LNCaP clone FGC (cell line): ENCODE data around the gene CCDC142.

Source experiments
- DNase-seq: peaks from one replicate; pipeline ENCODE4 v3.0.0-alpha.2; 2011; ENCODE audit warnings: low read depth
- H3K4me3 ChIP-seq: 2 replicates; pipeline ENCODE4 v1.5.1; 2011; ENCODE audit warnings: mild to moderate bottlenecking, low read depth, low read length, control low read depth
- TF ChIP-seq, protein P1 (sequence below): IDR thresholded peaks from 2 replicates; pipeline ENCODE4 v1.5.1; 2012; ENCODE audit warnings: mild to moderate bottlenecking; ENCODE audit not compliant: control insufficient read depth, insufficient read depth; ENCODE audit errors: extremely low read depth

Gene CCDC142

DNA sequence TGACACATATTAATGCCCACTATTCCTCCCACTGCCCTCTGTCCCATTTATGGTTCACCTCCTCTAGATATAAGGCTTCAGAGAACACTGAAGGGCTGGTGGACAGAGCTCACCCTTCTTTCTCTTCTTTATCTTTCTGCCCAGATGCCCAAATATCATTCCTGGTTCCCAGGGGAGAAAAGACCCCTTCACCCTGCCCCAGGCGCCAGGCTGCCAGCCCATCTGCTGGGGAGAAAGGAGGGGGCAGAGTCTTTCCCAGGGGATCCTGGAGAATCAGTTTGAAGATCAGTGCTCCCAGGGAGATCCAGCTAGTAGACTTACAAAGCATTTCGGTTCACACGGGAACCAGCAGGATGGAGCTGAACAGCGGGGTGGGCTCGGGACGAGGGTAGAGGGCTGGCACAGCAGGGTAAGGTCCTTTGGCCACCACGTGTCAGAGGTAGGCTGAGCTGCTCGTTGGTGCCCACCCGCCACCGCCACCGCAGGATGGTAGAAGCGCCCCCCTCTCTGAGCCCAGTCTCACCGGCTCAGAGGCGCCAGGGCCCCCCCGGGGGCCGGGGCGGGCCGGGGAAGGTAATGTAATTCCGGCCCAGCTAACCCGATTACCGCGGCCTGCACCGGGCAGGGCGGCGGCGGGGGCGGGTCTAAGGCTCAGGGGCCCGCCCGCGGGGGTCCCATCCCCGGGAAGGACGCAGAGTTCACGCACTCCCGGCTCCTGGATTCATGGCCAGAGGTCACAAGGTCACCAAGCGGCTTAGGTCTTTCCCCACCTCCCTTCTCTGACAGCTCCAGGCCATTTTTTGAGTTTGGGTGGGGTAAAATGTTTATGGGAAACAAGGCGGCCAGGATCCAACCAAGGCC, 30.2 kb upstream of the CCDC142 start:
- TF ChIP-seq, protein P1, sequence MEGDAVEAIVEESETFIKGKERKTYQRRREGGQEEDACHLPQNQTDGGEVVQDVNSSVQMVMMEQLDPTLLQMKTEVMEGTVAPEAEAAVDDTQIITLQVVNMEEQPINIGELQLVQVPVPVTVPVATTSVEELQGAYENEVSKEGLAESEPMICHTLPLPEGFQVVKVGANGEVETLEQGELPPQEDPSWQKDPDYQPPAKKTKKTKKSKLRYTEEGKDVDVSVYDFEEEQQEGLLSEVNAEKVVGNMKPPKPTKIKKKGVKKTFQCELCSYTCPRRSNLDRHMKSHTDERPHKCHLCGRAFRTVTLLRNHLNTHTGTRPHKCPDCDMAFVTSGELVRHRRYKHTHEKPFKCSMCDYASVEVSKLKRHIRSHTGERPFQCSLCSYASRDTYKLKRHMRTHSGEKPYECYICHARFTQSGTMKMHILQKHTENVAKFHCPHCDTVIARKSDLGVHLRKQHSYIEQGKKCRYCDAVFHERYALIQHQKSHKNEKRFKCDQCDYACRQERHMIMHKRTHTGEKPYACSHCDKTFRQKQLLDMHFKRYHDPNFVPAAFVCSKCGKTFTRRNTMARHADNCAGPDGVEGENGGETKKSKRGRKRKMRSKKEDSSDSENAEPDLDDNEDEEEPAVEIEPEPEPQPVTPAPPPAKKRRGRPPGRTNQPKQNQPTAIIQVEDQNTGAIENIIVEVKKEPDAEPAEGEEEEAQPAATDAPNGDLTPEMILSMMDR = no peak
- DNase-seq = no peak
- H3K4me3 ChIP-seq = no peak overlapping the region

DNA sequence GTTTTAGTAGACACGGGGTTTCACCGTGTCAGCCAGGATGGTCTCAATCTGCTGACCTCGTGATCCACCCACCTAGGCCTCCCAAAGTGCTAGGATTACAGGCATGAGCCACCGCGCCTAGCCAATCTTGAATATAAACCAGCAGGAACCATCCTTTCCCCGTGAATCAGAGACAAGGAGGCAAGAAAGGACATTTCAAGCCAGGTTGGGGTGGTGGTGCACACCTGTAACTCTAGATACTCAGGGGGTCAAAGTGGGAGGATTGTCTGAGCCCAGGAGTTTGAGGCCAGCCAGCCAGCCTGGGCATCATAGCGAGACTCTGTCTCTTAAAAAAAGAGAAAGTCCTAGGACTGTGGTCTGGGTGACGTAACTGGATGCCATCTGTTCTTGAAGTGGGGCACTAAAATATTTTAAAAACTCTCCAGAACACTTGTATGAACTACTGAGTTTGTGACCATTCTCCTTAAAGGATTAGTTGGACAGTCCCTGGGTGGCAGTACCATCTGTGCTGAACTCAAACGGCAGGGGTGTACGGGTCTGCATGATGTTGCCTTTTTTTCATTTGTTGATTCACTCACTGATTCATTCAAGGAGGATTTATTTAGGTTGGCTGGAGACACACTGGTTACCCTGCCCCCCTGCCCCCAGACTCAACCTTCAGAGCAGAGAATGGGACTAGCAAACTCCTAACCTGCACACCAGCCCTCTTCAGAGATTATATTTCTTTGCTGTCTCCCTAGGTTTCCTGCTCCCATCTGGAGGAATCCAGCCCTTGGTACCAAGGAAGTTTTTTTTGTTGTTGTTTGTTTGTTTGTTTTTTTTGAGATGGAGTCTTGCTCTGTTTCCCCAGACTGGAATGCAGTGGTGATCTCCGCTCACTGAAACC, 28.5 kb upstream of the CCDC142 start:
- TF ChIP-seq, protein P1 = no peak
- no peak for DNase-seq

DNA sequence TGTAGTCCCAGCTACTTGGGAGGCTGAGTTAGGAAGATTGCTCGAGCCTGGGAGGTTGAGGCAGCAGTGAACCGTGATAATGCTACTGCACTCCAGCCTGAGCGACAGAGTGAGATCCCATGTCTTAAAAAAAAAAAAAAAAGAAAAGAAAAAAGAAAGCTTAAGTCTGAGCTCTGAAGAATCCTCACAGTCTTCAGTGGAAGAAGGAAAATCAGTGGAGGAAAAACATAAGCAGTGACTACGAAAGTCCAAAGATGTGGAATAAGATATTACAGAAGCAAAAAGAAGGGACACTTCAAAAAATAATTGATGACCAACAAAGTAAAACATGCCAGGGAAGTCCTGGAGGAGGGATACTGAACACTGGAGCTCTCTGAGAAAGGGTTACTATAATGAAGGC, 27.5 kb upstream of the CCDC142 start:
- no peak overlapping the region for H3K4me3 ChIP-seq
- no peak for DNase-seq
- TF ChIP-seq, protein P1 = no peak

More for the DNA sequence above, 28.5 kb upstream of the CCDC142 start:
- no peak overlapping the region for H3K4me3 ChIP-seq

DNA sequence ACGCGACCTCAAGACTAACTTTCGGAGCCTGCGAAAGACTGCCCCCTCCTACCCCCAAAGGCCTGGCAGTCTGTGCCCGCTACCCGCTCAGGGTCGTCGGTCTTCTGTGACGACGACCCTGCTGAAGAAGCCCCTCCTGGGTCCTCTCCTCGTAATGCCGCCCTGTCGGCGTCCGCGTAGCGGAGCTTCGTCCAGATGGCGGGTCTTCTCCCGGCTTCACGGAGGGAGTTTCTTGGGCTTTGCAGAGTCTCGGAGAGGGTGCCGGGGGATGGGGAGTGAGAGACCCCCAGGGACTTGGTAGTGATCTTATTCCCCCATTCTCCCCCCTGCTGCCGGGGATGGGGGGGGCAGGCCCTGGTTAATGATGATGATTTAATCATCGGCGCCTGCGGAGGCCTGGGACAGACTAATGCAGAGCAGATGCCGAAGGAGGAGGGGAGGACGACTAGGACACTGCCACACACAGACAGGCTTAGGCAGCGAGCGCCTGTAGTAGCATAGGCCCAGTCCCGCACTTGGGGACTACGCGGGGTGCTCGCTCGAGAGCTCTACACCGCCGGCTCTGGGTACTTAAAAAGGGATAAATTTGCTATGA, 25.2 kb upstream of the CCDC142 start:
- TF ChIP-seq, protein P1 = no peak
- H3K4me3 ChIP-seq = peak overlapping the region; percentile 61
- DNase-seq = no peak

DNA sequence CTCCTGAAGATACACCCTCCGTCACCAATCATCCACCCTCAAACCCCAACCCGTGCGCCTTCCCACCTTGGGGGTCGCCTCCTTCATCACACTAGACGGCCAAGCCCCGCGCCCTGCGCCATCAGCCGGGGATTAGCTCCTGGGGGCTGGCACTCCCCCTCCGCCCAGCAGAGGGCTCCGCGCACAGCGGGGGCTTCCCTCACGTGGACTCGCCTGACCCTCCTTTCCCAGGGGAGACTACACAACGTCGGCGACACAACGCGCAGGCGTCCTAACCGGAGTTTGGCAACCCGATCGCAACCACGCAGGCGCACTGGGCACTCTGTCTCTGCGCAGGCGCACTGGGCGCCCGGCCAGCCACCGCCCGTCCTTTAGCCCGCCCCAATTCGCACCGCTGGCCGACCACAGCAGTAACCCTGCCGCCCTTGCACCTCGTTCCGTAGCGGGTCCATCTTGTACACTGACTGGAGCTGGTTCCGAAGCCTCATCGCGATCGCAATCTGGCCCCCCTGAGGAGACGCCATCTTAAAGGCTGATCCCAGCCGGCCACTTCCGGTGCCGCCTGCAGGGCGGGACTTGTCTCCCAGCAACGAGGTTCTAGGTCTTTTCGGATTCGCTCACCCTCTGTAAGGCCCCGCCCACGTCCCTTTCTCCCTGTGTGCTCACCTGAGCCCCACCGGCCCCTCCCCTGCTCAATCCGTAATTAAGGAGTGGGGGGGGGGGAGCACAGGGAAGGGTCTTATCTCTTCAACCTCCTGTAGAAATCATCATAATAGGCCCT, 24.5 kb upstream of the CCDC142 start, which contains the start of gene PCGF1:
TSS of gene PCGF1 (minus strand) at position 551 of the 781 bp plus-strand sequence. CDS start at position 524, 27 bp downstream.
- DNase-seq = peak; percentile 88
- H3K4me3 ChIP-seq = peak within 1 kb of the TSS; percentile 61
- TF ChIP-seq, protein P1 = no peak
